H1 (cell line): ENCODE data around the gene MIEF2.
A peak's percentile ranks its signal among the peaks of the same experiment; 100 is the strongest.

ENCODE experiments used
- ASH2L ChIP-seq: fragments of 200-600, 300-600 bp; sonication (generic); IDR thresholded peaks from one replicate; pipeline ENCODE4 v1.7.1; 2017; ENCODE audit warnings: low read length
- CREB1 ChIP-seq: IDR thresholded peaks from 2 replicates; pipeline ENCODE4 v1.6.1; 2012; ENCODE audit warnings: inconsistent platforms
- CTCF ChIP-seq, 3 experiments: IDR thresholded peaks; 1 replicate in 2 of 3; 2 replicates in 1 of 3; pipeline versions ENCODE4 v1.5.1 to v1.6.1; 2011; ENCODE audit warnings: low read length in 3 of 3, mild to moderate bottlenecking in 3 of 3, inconsistent platforms in 2 of 3, low read depth in 1 of 3, moderate library complexity in 1 of 3; ENCODE audit not compliant: insufficient read depth in 1 of 3; ENCODE audit errors: control extremely low read depth in 1 of 3
- EP300 ChIP-seq, 2 experiments: IDR thresholded peaks; 1 replicate in 1 of 2; 2 replicates in 1 of 2; pipeline ENCODE4 v1.6.1; 2011 to 2012; ENCODE audit warnings: low read depth in 2 of 2, low read length in 2 of 2, mild to moderate bottlenecking in 2 of 2, borderline replicate concordance in 1 of 2, inconsistent platforms in 1 of 2, moderate library complexity in 1 of 2
- EZH2 ChIP-seq: fragments of 200-600 bp; sonication (generic); IDR thresholded peaks from 2 replicates; pipeline ENCODE4 v1.7.1; 2012; ENCODE audit warnings: low read depth, mild to moderate bottlenecking, moderate library complexity, low read length, inconsistent platforms; ENCODE audit not compliant: severe bottlenecking
- JUN ChIP-seq: IDR thresholded peaks from 2 replicates; pipeline ENCODE4 v1.6.1; 2011; ENCODE audit warnings: low read depth, mild to moderate bottlenecking, improper control_type of control experiment, low read length
- KDM1A ChIP-seq: fragments of 200-600, 300-600 bp; sonication (generic); IDR thresholded peaks from 2 replicates; pipeline ENCODE4 v1.7.1; 2016; ENCODE audit warnings: mild to moderate bottlenecking, low read length, borderline replicate concordance
- KDM5A ChIP-seq: fragments of 200-600 bp; IDR thresholded peaks from 2 replicates; pipeline ENCODE4 v1.7.1; 2012; ENCODE audit warnings: mild to moderate bottlenecking, low read length, inconsistent platforms, mixed read lengths
- MAFK ChIP-seq: IDR thresholded peaks from 2 replicates; pipeline ENCODE4 v1.6.1; 2012; ENCODE audit warnings: low read depth, mild to moderate bottlenecking, improper control_type of control experiment, low read length
- MAX ChIP-seq: IDR thresholded peaks from 2 replicates; pipeline ENCODE4 v1.6.1; 2012; ENCODE audit warnings: inconsistent platforms
- POLR2AphosphoS5 ChIP-seq: IDR thresholded peaks from 2 replicates; pipeline ENCODE4 v1.6.1; 2011; ENCODE audit warnings: low read depth, low read length
- SP1 ChIP-seq: IDR thresholded peaks from 2 replicates; pipeline ENCODE4 v1.6.1; 2011; ENCODE audit warnings: low read depth, low read length
- SUZ12 ChIP-seq: fragments of 200-600 bp; sonication (generic); IDR thresholded peaks from 2 replicates; pipeline ENCODE4 v1.6.1; 2012; ENCODE audit warnings: mild to moderate bottlenecking, inconsistent platforms, low read length, moderate library complexity, mixed read lengths
- TAF1 ChIP-seq: IDR thresholded peaks from 2 replicates; pipeline ENCODE4 v1.6.1; 2011; ENCODE audit warnings: mild to moderate bottlenecking, low read depth, low read length

- TF ChIP-seq ASH2L (peak; percentile 36), MAFK (no peak), POLR2AphosphoS5 (peak; percentile 76; the same call in 1 of the 2 replicates), CTCF (IDR thresholded peaks at IDR 0.05; ENCODE audit: control extremely low read depth in 1 of 3, insufficient read depth in 1 of 3, low read depth in 1 of 3, low read length in 3 of 3) (no peak), MAX (peak; percentile 48), JUN (no peak), CREB1 (peak; percentile 82), SUZ12 (no peak), SP1 (peak; percentile 94), EZH2 (no peak), EP300 (IDR thresholded peaks at IDR 0.05; ENCODE audit: borderline replicate concordance in 1 of 2, low read depth in 2 of 2, low read length in 2 of 2) (peak in 1 of 2 experiments; percentile 23; a peak in 1 of 3 replicates), KDM1A (no peak), TAF1 (peak; percentile 78), KDM5A (no peak)
Observed at GRCh38 chr17:18260332-18261145, at the start of gene MIEF2.
